ENCODE measurements around the gene MYZAP.
"Not testable (repeated sequence)": the region's sequence is repeated elsewhere in the genome, so short reads cannot be mapped to it uniquely, and the experiment has no call there.

Gene MYZAP

DNA sequence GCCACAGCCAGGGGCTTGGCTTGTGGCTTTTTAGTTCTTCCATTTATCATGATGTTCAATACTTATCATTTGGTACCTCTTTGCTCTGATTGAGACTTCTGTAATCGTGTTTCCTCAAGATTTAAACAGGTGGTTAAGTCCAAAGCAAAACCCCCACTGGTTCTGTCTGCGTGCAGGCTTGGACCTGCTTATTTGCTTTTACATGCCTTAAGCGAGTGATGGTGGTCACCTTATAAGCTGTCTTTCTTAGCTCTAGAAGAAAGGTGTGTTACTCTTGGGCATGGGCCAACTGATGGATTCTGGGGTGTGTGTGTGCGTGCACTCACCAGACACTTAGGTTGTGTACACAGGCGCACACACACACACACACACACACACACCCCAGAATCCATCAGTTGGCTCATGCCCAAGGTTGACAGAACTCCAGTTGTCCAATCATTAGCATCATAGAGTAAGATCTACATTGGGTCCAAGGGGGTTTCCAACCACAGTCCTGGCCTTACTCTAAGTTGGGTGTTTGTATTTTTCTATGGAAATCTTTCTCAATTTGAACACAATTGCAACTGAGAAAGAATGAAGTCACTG is 1.2 kb downstream of the MYZAP start:
- DNase-seq (ENCODE audit: low spot score), result no peak

GRCh38 chr15:57594479-57594878 is 2.8 kb downstream of the MYZAP start:
- DNase-seq (ENCODE audit: low spot score), result no peak

- no peak for DNase-seq (ENCODE audit: low spot score)
Observed at GRCh38 chr15:57595011-57595866, 3.5 kb downstream of the MYZAP start.

- DNase-seq (ENCODE audit: low spot score), result no peak
Observed at GRCh38 chr15:57596301-57596855, 4.7 kb downstream of the MYZAP start.

GRCh38 chr15:57596978-57597377 is 5.3 kb downstream of the MYZAP start:
- DNase-seq (ENCODE audit: low spot score), result no peak

- DNase-seq (ENCODE audit: low spot score), result no peak
Observed at GRCh38 chr15:57597431-57597830, 5.7 kb downstream of the MYZAP start.

GRCh38 chr15:57598346-57598745 is 6.6 kb downstream of the MYZAP start:
- DNase-seq (ENCODE audit: low spot score), result no peak

- DNase-seq (ENCODE audit: low spot score), result no peak
Observed at GRCh38 chr15:57599296-57599810, 7.6 kb downstream of the MYZAP start.

GRCh38 chr15:57600197-57600596 is 8.5 kb downstream of the MYZAP start:
- DNase-seq (ENCODE audit: low spot score), result no peak

- peak; percentile 21 for DNase-seq (ENCODE audit: low spot score)
Observed at GRCh38 chr15:57604507-57604906, 12.8 kb downstream of the MYZAP start.

DNA sequence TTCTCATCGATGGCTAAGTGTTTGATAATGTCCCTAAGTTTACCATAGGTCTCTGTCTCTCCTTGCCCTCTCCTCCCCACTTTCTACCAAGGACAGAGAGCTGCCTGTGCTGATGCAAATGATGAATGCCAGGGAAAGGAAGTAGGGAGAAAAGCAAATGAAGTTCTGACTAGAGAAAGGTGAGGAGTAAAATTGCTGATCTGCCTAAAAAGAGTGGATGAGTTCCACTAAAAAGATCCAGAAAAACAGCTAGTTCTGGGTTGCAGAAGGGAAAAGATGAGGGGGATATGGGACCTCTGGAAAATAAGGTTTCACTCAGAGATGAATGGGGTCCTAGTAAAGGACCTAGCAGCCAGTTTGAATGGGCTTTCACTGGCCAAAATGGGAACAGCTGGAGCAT is 13.8 kb downstream of the MYZAP start:
- no peak for DNase-seq (ENCODE audit: low spot score)

DNA sequence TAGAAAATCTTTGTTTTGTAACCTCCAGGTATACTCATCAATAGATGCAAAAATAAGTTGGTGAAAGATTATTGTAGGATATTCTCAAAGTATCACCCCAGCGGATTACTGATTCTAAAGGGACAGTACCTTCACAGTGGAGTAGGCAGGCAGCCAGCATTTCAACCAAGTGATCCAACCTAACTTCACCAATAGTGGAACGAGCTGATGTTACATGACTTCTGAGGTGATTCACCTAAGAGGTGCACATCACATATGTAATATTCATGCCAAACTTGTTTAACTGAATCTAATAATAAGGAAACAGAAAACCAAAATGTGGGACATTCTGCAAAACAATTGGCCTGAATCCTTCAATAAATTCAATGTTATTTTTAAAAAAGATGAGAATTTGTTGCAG is 14.3 kb downstream of the MYZAP start:
- no peak for DNase-seq (ENCODE audit: low spot score)

DNA sequence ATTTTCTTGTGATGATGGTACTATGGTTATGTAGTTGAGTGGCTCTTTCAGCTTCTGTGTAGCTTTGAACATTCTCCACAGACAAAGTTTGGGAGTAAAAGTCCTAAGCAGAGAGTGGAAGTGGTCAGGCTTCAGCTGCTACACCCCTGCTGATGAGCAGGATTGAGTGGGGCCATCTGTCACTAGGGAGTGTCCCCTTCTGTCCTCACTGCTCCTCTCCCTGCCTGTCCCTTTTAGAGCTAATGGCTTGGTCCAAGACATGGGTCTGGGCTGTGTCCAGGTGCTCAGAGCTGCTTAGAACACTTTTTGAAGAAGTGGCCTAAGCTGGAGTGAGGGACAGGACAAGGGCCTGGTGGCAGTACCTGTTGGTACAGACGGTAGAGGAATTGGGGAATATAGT is 15.1 kb downstream of the MYZAP start:
- no peak for DNase-seq (ENCODE audit: low spot score)

DNA sequence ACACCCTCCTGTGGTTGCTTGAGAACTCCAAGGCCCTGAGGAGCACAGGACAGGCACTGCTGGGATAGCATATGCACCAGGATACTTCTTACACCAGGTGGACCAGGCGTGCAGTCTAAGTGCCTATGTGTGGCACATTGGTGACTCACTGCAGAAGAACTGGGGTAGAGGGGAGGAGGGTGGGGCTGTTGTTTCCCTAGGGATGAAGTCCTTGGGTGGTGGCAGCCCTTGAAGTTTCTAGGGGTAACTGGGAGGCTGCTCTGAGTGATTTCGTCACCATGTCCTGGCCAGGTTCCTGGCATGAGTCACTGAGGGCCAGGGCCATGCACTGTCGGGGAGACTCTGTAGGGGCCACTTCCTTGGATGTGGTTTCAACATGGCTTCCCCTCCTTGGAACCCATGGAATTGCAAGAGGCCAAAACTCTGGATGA is 15.9 kb downstream of the MYZAP start:
- no peak for DNase-seq (ENCODE audit: low spot score)

- DNase-seq (ENCODE audit: low spot score), result no peak
Observed at GRCh38 chr15:57609805-57610529, 18.3 kb downstream of the MYZAP start.

- DNase-seq (ENCODE audit: low spot score), result no peak
Observed at GRCh38 chr15:57611123-57611522, 19.4 kb downstream of the MYZAP start.

GRCh38 chr15:57611938-57612337 is 20.2 kb downstream of the MYZAP start:
- DNase-seq (ENCODE audit: low spot score), result peak; percentile 31

DNA sequence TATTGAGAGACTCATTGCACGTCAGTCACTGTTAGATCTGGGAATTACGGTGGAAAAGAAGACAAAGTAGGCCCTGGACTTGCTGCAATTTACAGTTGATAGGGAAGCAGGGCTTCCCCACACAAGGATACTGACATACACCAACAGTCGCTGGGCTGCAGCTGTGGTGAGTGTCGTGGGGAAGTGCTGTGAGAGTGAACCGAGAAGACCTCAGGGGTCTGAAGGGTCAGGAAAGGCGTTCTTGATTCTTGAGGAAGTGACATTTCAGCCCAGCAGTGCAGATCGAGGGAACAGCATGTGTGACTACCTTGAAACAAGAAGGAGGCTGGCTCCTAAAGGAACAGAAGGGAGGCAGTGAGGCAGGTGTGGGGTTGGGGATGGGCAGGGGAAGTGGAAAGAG is 22.5 kb downstream of the MYZAP start:
- no peak for DNase-seq (ENCODE audit: low spot score)

GRCh38 chr15:57615951-57616496 is 24.3 kb downstream of the MYZAP start:
- DNase-seq (ENCODE audit: low spot score), result not testable (repeated sequence)

DNA sequence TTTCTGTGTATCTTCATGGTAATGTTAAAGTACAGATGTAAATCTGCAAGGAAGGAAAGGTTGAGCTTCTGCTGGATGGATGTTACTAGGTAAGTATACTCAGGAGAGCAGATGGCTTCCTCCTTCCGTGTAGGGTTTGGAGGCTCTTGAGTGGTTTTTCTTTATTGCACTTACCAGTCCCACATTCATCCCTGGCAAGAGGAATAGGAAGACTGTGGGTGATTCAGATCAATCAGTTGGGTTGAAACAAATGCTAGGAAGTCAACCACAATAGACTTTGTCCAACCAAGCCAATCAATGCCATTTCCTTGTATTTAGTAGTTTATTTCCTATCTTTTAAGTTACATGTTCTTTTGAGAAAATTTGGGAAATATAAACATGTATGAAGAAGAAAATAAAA is 26.6 kb downstream of the MYZAP start:
- no peak for DNase-seq (ENCODE audit: low spot score)

GRCh38 chr15:57619746-57620145 is 28.0 kb downstream of the MYZAP start:
- no peak for DNase-seq (ENCODE audit: low spot score)

DNA sequence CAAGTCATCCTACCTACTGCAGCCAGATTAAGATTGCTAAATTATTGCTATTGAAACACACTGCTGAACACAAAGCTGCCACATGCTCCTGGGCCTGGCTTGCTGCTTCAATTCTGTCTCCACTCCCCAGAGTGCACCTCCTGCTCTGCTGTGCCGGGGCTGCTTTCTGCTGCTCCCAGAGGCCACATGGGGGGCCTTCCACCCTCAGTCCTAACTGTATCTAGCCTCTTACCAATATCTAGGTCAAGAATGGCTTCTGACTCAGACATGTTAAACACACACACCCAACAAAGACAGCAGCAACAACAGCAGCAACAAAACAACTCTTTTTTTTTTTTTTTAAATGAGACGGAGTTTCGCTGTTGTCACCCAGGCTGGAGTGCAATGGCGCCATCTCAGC is 33.0 kb downstream of the MYZAP start:
- DNase-seq (ENCODE audit: low spot score), result no peak
